ENCODE results near the gene MORF4L1.
"Not testable (repeated sequence)": the region's sequence is repeated elsewhere in the genome, so short reads cannot be mapped to it uniquely, and the experiment has no call there.

MORF4L1 gene

DNA sequence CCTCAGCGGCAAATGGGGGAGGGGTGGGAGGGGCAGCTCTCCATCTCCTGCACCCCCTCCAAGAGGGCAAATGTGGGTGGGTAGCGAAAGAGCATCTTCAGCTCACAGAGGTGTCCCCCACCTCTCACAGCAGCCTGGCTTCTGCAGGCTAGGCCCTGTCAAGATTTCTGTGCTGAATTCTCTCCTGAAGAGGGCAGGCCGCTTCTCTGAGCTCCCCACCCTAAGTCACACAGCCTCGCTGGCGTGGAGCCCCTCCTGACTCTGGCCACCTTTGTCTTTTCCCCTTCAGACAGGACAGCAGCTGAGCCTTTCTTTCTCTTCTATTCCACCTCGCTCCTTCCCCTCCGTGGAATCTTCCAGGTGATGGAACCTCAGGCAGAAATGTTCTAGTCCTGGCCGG is 35.1 kb upstream of the MORF4L1 start:
- DNase-seq (ENCODE audit: low read depth): no peak
- TF ChIP-seq, protein P1, sequence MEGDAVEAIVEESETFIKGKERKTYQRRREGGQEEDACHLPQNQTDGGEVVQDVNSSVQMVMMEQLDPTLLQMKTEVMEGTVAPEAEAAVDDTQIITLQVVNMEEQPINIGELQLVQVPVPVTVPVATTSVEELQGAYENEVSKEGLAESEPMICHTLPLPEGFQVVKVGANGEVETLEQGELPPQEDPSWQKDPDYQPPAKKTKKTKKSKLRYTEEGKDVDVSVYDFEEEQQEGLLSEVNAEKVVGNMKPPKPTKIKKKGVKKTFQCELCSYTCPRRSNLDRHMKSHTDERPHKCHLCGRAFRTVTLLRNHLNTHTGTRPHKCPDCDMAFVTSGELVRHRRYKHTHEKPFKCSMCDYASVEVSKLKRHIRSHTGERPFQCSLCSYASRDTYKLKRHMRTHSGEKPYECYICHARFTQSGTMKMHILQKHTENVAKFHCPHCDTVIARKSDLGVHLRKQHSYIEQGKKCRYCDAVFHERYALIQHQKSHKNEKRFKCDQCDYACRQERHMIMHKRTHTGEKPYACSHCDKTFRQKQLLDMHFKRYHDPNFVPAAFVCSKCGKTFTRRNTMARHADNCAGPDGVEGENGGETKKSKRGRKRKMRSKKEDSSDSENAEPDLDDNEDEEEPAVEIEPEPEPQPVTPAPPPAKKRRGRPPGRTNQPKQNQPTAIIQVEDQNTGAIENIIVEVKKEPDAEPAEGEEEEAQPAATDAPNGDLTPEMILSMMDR (IDR thresholded peaks at IDR 0.05; ENCODE audit: control insufficient read depth, insufficient read depth, low read depth, low read length, missing control alignments): no peak

GRCh38 chr15:78838489-78838888 is 34.2 kb upstream of the MORF4L1 start:
- DNase-seq (ENCODE audit: low read depth): no peak
- TF ChIP-seq, protein P1 (IDR thresholded peaks at IDR 0.05; ENCODE audit: control insufficient read depth, insufficient read depth, low read depth, low read length, missing control alignments): no peak
- no peak overlapping the region for H3K4me3 ChIP-seq (ENCODE audit: control insufficient read depth, low read depth, low read length)

More for the DNA sequence above, 35.1 kb upstream of the MORF4L1 start:
- no peak overlapping the region for H3K4me3 ChIP-seq (ENCODE audit: control insufficient read depth, low read depth, low read length)

- not testable (repeated sequence) for H3K4me3 ChIP-seq (ENCODE audit: control insufficient read depth, low read depth, low read length); DNase-seq (ENCODE audit: low read depth)
Observed at GRCh38 chr15:78839151-78839550, 33.5 kb upstream of the MORF4L1 start.

- TF ChIP-seq, protein P1 (IDR thresholded peaks at IDR 0.05; ENCODE audit: control insufficient read depth, insufficient read depth, low read depth, low read length, missing control alignments): no peak
- no peak for DNase-seq (ENCODE audit: low read depth)
- no peak overlapping the region for H3K4me3 ChIP-seq (ENCODE audit: control insufficient read depth, low read depth, low read length)
Observed at GRCh38 chr15:78840661-78841375, 31.9 kb upstream of the MORF4L1 start.

- TF ChIP-seq, protein P1 (IDR thresholded peaks at IDR 0.05; ENCODE audit: control insufficient read depth, insufficient read depth, low read depth, low read length, missing control alignments): no peak
- no peak for DNase-seq (ENCODE audit: low read depth)
- H3K4me3 ChIP-seq (ENCODE audit: control insufficient read depth, low read depth, low read length): no peak overlapping the region
Observed at GRCh38 chr15:78841376-78841706, 31.3 kb upstream of the MORF4L1 start.

- H3K4me3 ChIP-seq (ENCODE audit: control insufficient read depth, low read depth, low read length): no peak overlapping the region
- DNase-seq (ENCODE audit: low read depth): no peak
- TF ChIP-seq, protein P1 (IDR thresholded peaks at IDR 0.05; ENCODE audit: control insufficient read depth, insufficient read depth, low read depth, low read length, missing control alignments): no peak
Observed at GRCh38 chr15:78841891-78842290, 30.8 kb upstream of the MORF4L1 start.

GRCh38 chr15:78842519-78842918 is 30.2 kb upstream of the MORF4L1 start:
- TF ChIP-seq, protein P1 (IDR thresholded peaks at IDR 0.05; ENCODE audit: control insufficient read depth, insufficient read depth, low read depth, low read length, missing control alignments): no peak
- DNase-seq (ENCODE audit: low read depth): no peak
- no peak overlapping the region for H3K4me3 ChIP-seq (ENCODE audit: control insufficient read depth, low read depth, low read length)

- DNase-seq (ENCODE audit: low read depth); H3K4me3 ChIP-seq (ENCODE audit: control insufficient read depth, low read depth, low read length): not testable (repeated sequence)
Observed at GRCh38 chr15:78846906-78847305, 25.8 kb upstream of the MORF4L1 start.

GRCh38 chr15:78847387-78847906 is 25.2 kb upstream of the MORF4L1 start:
- not testable (repeated sequence) for H3K4me3 ChIP-seq (ENCODE audit: control insufficient read depth, low read depth, low read length); DNase-seq (ENCODE audit: low read depth)

Data from AG09309 (cell line).